ENCODE results near the gene PELI3. TPM values are rescaled to one million over a fixed set of nuclear protein-coding genes. Genes with fewer than 3 reads are reported as not detected.

PELI3 gene
- total and polyA plus RNA-seq, 10 of the 15 experiments (the other 5 are each of a cell fraction or from before 2014, with no cell fraction given), result 0.14 to 1.5 (median 0.66) TPM

DNA sequence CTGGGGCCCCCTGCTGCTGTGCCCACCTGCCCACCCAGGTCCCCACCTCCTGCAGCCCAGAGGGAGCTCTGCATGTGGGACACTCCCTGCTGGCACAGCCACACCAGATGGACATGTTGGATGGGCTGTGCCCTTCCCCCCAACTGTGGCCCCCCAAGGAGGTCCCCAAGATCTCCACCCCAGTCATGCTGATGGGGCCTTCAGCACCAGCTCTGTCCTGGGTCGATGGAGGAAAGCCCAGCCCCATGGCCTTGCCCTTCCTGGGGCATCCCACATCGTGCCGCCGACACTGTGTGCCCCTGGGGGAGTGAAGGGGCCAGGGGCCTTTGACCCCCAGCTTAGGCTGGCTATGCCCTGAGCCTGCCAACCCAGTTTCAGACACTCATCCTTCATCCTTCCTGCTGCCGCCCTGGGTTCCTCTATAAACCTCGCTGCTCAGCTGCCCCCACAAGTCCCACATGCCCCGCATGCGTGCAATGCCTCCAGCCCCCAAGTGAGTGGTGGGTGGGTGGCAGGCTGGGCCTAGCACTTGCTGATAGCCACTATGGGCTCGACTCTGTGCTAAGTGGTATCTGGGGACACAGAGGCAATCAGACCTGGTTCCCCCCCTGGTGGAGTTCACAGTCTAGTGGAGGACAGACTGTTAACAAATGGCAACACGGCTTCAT, 9.6 kb downstream of the PELI3 start:
- Histone ChIP-seq H3K36me3 (ENCODE audit: control insufficient read depth in 2 of 2, insufficient read depth in 2 of 2, low read length in 1 of 2) (no peaks in the 10 kb centered on the region), H3K9ac (ENCODE audit: control insufficient read depth, insufficient read depth, low read length) (no peak overlapping the region), H3K79me2 (ENCODE audit: control insufficient read depth, insufficient read depth, low read length) (peaks cover 17% of the 10 kb centered on the region), H3K27me3 (replicated peaks in 1 of 2; ENCODE audit: control insufficient read depth in 2 of 2, insufficient read depth in 2 of 2, low read length in 1 of 2) (no peaks in the 10 kb centered on the region), H3K27ac (ENCODE audit: control insufficient read depth, insufficient read depth) (no peak overlapping the region), H2AFZ (ENCODE audit: control insufficient read depth, low read depth, low read length) (no peak overlapping the region), H4K20me1 (ENCODE audit: control insufficient read depth, insufficient read depth) (no peaks in the 10 kb centered on the region), H3K4me1 (ENCODE audit: control insufficient read depth, insufficient read depth, low read length) (no peaks in the 10 kb centered on the region), H3K9me3 (replicated peaks; ENCODE audit: control insufficient read depth, insufficient read depth, low read length) (no peaks in the 10 kb centered on the region), H3K4me2 (ENCODE audit: control insufficient read depth, insufficient read depth) (no peak overlapping the region), H3K4me3 (no peak overlapping the region)
- BruUV-seq (replicated peaks), result no TSS peak
- intact Hi-C loops (cut with micrococcal nuclease; ENCODE audit: unreplicated experiment), result no loop called here
- ChIA-PET SMC1A (ENCODE audit: uncharacterized antibody, unreplicated experiment) (no interaction called here), RAD21 (ENCODE audit: unreplicated experiment) (no interaction called here), POLR2A (no interaction called here), CTCF (interaction anchor here (1.1 kb wide), 1 partner anchor 58 kb away, joined by 3 read pairs; no protein-coding TSS in a partner anchor)
- DNase-seq (ENCODE audit: low read depth, low spot score) (no peak), ATAC-seq (no peak), FAIRE-seq (no peak)
- in situ Hi-C loops (cut with MboI), result no loop called here
- TF ChIP-seq POLR2A (IDR thresholded peaks at IDR 0.05; ENCODE audit: low read depth, low read length) (0 out of 2 replicates have a peak, but pooled peaks have one; percentile 12), JUNB (IDR thresholded peaks at IDR 0.05) (no peak), CREM (IDR thresholded peaks at IDR 0.05; ENCODE audit: low read depth) (no peak), CHD4 (IDR thresholded peaks at IDR 0.05) (no peak)
- TF ChIP-seq, protein P1, sequence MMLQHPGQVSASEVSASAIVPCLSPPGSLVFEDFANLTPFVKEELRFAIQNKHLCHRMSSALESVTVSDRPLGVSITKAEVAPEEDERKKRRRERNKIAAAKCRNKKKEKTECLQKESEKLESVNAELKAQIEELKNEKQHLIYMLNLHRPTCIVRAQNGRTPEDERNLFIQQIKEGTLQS (IDR thresholded peaks at IDR 0.05; ENCODE audit: borderline replicate concordance, extremely low read depth, low read depth, low read length), result no peak
- whole genome bisulfite sequencing (ENCODE audit: insufficient coverage, insufficient replicate concordance, low lambda C conversion rate, missing lambda C conversion rate), result 79% methylated on average over 10 of the region's 10 CpGs

DNA sequence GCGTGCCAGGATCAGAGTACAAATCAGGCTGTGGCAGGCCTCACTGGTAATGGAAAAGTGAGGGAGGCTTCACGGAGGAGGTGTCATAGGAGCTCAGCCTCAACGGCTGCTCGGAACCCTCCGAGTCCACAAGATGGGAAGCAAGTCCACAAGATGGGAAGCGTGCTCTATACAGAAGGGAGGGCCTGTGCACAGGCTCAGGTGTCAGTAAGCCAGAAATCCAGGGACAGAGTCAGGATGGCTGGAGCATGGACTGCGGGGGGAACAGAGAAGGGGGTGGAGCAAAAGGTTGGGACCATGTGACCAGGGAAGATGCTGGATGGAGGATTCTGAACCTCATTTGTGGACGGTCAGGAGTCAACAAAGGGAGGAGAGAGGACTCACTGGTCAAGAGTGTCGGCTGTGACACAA, 10.1 kb downstream of the PELI3 start:
- Histone ChIP-seq H3K4me1 (ENCODE audit: control insufficient read depth, insufficient read depth, low read length) (peaks cover 1% of the 10 kb centered on the region), H3K27ac (ENCODE audit: control insufficient read depth, insufficient read depth) (no peak overlapping the region), H3K4me2 (ENCODE audit: control insufficient read depth, insufficient read depth) (no peak overlapping the region), H3K79me2 (ENCODE audit: control insufficient read depth, insufficient read depth, low read length) (peaks cover 19% of the 10 kb centered on the region), H4K20me1 (ENCODE audit: control insufficient read depth, insufficient read depth) (no peaks in the 10 kb centered on the region), H3K9me3 (replicated peaks; ENCODE audit: control insufficient read depth, insufficient read depth, low read length) (no peaks in the 10 kb centered on the region), H3K27me3 (replicated peaks in 1 of 2; ENCODE audit: control insufficient read depth in 2 of 2, insufficient read depth in 2 of 2, low read length in 1 of 2) (no peaks in the 10 kb centered on the region), H3K9ac (ENCODE audit: control insufficient read depth, insufficient read depth, low read length) (no peak overlapping the region), H2AFZ (ENCODE audit: control insufficient read depth, low read depth, low read length) (no peak overlapping the region), H3K4me3 (no peak overlapping the region), H3K36me3 (ENCODE audit: control insufficient read depth in 2 of 2, insufficient read depth in 2 of 2, low read length in 1 of 2) (no peaks in the 10 kb centered on the region)
- 91% methylated on average over 9 of the region's 9 CpGs for WGBS (ENCODE audit: insufficient coverage, insufficient replicate concordance, low lambda C conversion rate, missing lambda C conversion rate)
- in situ Hi-C loops (cut with MboI) (no loop called here), intact Hi-C loops (cut with micrococcal nuclease; ENCODE audit: unreplicated experiment) (no loop called here)
- no peak for DNase-seq (ENCODE audit: low read depth, low spot score)
- TF ChIP-seq, protein P2, sequence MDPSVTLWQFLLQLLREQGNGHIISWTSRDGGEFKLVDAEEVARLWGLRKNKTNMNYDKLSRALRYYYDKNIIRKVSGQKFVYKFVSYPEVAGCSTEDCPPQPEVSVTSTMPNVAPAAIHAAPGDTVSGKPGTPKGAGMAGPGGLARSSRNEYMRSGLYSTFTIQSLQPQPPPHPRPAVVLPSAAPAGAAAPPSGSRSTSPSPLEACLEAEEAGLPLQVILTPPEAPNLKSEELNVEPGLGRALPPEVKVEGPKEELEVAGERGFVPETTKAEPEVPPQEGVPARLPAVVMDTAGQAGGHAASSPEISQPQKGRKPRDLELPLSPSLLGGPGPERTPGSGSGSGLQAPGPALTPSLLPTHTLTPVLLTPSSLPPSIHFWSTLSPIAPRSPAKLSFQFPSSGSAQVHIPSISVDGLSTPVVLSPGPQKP (IDR thresholded peaks at IDR 0.05; ENCODE audit: low read depth, low read length), result no peak
- TF ChIP-seq ASH2L (IDR thresholded peaks at IDR 0.05; ENCODE audit: borderline replicate concordance, low read depth) (no peak), MXI1 (IDR thresholded peaks at IDR 0.05; ENCODE audit: low read depth, low read length) (no peak), SUZ12 (IDR thresholded peaks at IDR 0.05; ENCODE audit: unreplicated experiment) (no peak), FOXK2 (IDR thresholded peaks at IDR 0.05) (no peak)
- TF ChIP-seq, protein P3, sequence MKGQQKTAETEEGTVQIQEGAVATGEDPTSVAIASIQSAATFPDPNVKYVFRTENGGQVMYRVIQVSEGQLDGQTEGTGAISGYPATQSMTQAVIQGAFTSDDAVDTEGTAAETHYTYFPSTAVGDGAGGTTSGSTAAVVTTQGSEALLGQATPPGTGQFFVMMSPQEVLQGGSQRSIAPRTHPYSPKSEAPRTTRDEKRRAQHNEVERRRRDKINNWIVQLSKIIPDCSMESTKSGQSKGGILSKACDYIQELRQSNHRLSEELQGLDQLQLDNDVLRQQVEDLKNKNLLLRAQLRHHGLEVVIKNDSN (IDR thresholded peaks at IDR 0.05; ENCODE audit: borderline replicate concordance, extremely low read length, insufficient read depth, low read depth, low read length), result no peak
- POLR2A ChIA-PET, result no interaction called here
- SMC1A ChIA-PET (ENCODE audit: uncharacterized antibody, unreplicated experiment), result no interaction called here
- CTCF ChIA-PET, result interaction anchor here (1.1 kb wide), 1 partner anchor 59 kb away, joined by 3 read pairs; no protein-coding TSS in a partner anchor
- RAD21 ChIA-PET (ENCODE audit: unreplicated experiment), result no interaction called here
- no peak for ATAC-seq
- no peak for FAIRE-seq
- no TSS peak for BruUV-seq (replicated peaks)

Measured in GM12878 (cell line).